Sigmoid colon (tissue), 4 donors: ENCODE data around the gene GRB10.

Experiments
- EP300 ChIP-seq, 4 donors: sonication (generic); formaldehyde crosslinking; IDR thresholded peaks; one replicate each; pipeline ENCODE4 v1.6.1; 2017; ENCODE audit warnings: antibody characterized with exemption in 4 of 4
- POLR2A ChIP-seq, 2 donors: fragments of 450-650 bp; IDR thresholded peaks; one replicate each; pipeline ENCODE4 v1.6.1; 2016; ENCODE audit warnings: antibody characterized with exemption in 2 of 2, mild to moderate bottlenecking in 2 of 2, moderate library complexity in 2 of 2
- TF ChIP-seq, protein P1 (sequence below), 4 experiments: fragments of 450-650 bp in 3 of 4; fragments of 200-600 bp in 1 of 4; IDR thresholded peaks; one replicate each; pipeline ENCODE4 v1.5.1; 2016 to 2019; ENCODE audit warnings: antibody characterized with exemption in 4 of 4, mild to moderate bottlenecking in 3 of 4, moderate library complexity in 2 of 4

DNA sequence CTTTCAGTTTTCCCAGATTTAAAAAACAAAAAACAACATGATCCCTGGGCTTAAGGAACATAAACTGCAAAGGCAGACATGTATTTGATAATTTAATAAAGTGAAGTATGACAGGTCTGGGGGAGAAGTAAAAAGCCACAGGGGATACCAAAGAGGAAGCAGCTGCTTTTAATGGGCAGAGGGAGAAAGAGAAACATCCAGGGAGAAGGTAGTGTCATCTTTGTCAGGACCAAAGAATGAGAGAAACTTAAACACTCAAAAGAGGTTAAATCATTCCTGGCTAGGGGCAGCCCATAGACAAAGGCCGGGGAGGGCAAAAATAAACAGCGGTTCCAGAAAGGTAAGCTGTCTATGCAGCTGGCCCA is 94.5 kb downstream of the GRB10 start:
- TF ChIP-seq, protein P1, sequence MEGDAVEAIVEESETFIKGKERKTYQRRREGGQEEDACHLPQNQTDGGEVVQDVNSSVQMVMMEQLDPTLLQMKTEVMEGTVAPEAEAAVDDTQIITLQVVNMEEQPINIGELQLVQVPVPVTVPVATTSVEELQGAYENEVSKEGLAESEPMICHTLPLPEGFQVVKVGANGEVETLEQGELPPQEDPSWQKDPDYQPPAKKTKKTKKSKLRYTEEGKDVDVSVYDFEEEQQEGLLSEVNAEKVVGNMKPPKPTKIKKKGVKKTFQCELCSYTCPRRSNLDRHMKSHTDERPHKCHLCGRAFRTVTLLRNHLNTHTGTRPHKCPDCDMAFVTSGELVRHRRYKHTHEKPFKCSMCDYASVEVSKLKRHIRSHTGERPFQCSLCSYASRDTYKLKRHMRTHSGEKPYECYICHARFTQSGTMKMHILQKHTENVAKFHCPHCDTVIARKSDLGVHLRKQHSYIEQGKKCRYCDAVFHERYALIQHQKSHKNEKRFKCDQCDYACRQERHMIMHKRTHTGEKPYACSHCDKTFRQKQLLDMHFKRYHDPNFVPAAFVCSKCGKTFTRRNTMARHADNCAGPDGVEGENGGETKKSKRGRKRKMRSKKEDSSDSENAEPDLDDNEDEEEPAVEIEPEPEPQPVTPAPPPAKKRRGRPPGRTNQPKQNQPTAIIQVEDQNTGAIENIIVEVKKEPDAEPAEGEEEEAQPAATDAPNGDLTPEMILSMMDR (IDR thresholded peaks at IDR 0.05) = no peak
- TF ChIP-seq POLR2A (IDR thresholded peaks at IDR 0.05) (no peak), EP300 (IDR thresholded peaks at IDR 0.05) (no peak)
